B cell (primary cell): ENCODE measurements around the gene GPR176. TPM values are rescaled to one million over a fixed set of nuclear protein-coding genes. Genes with fewer than 3 reads are reported as not detected.

ENCODE experiments used
- ATAC-seq: fragments of 200-7000 bp; cut with Tn5 transposase; one replicate; pipeline ENCODE4 v1.10.0; 2021; ENCODE audit warnings: low read depth, mild to moderate bottlenecking, moderate number of reproducible peaks, moderate library complexity
- CTCF ChIA-PET: fragments of 350-600 bp; sonication (Branson Sonifier 250); formaldehyde crosslinking; loops from one replicate; lab custom pipeline; 2021; ENCODE audit warnings: antibody characterized with exemption, inconsistent platforms; lab: Charles Lee
- POLR2A ChIA-PET: fragments of 350-600 bp; sonication (Branson Sonifier 250); formaldehyde crosslinking; loops from one replicate; lab custom pipeline; 2021; ENCODE audit warnings: antibody characterized with exemption; lab: Charles Lee
- DNase-seq: peaks from one replicate; pipeline ENCODE4 v3.0.0; 2013
- H2AFZ ChIP-seq: 2 replicates; pipeline ENCODE4 v1.6.1; 2012; ENCODE audit warnings: mild to moderate bottlenecking, low read depth, low read length; ENCODE audit not compliant: insufficient read depth, poor library complexity, severe bottlenecking
- H3K27ac ChIP-seq, 2 donors: 1 replicate in 1 of 2; 2 replicates in 1 of 2; pipeline ENCODE4 v1.5.1; 2012 to 2013; ENCODE audit warnings: low read length in 2 of 2, mild to moderate bottlenecking in 2 of 2, moderate library complexity in 1 of 2
- H3K27me3 ChIP-seq, 4 experiments: fragments of 200-600 bp in 1 of 4; sonication (generic) in 1 of 4; replicated peaks in 1 of 4; 1 replicate in 2 of 4; 2 replicates in 2 of 4; pipeline versions ENCODE4 v1.6.1 to v1.7.0; 2013 to 2016; ENCODE audit warnings: low read length in 3 of 4, mild to moderate bottlenecking in 2 of 4, mixed read lengths in 1 of 4, moderate library complexity in 1 of 4; ENCODE audit not compliant: insufficient read depth in 4 of 4, control insufficient read depth in 3 of 4; ENCODE audit errors: control extremely low read depth in 1 of 4
- H3K36me3 ChIP-seq, 2 experiments: replicated peaks in 1 of 2; 1 replicate in 1 of 2; 2 replicates in 1 of 2; pipeline versions ENCODE4 v1.6.1 to v1.7.1; 2013; ENCODE audit warnings: low read length in 1 of 2; ENCODE audit not compliant: insufficient read depth in 2 of 2, control insufficient read depth in 1 of 2; ENCODE audit errors: control extremely low read depth in 1 of 2, extremely low read depth in 1 of 2
- H3K4me1 ChIP-seq, 2 donors: fragments of 200-600 bp in 1 of 2; sonication (generic) in 1 of 2; 1 replicate in 1 of 2; 2 replicates in 1 of 2; pipeline versions ENCODE4 v1.5.1 to v1.6.1; 2013 to 2017; ENCODE audit warnings: low read length in 2 of 2; ENCODE audit not compliant: control insufficient read depth in 2 of 2, insufficient read depth in 2 of 2
- H3K4me2 ChIP-seq: replicated peaks from 2 replicates; pipeline ENCODE3; 2012; ENCODE audit warnings: mild to moderate bottlenecking, low read depth, low read length; ENCODE audit not compliant: poor library complexity, severe bottlenecking
- H3K4me3 ChIP-seq, 5 experiments: fragments of 200-600 bp in 1 of 5; sonication (generic) in 1 of 5; 1 replicate in 3 of 5; 2 replicates in 2 of 5; pipeline versions ENCODE4 v1.5.1 to v1.7.0; 2011 to 2016; ENCODE audit warnings: low read length in 4 of 5, mild to moderate bottlenecking in 4 of 5, low read depth in 2 of 5, control low read depth in 1 of 5, moderate library complexity in 1 of 5; ENCODE audit not compliant: insufficient read depth in 1 of 5; ENCODE audit errors: control extremely low read depth in 1 of 5, extremely low read depth in 1 of 5
- H3K79me2 ChIP-seq: fragments of 200-600 bp; sonication (generic); one replicate; pipeline ENCODE4 v1.6.0; 2016; ENCODE audit warnings: low read length; ENCODE audit not compliant: control insufficient read depth, insufficient read depth
- H3K9ac ChIP-seq: fragments of 200-600 bp; sonication (generic); 2 replicates; pipeline ENCODE4 v1.6.1; 2017; ENCODE audit warnings: mild to moderate bottlenecking, low read length, moderate library complexity
- H3K9me3 ChIP-seq, 3 donors: one replicate each; pipeline versions ENCODE4 v1.6.1 to v1.7.1; 2013; ENCODE audit warnings: low read length in 2 of 3; ENCODE audit not compliant: control insufficient read depth in 2 of 3, insufficient read depth in 1 of 3; ENCODE audit errors: control extremely low read depth in 1 of 3
- H4K20me1 ChIP-seq: 2 replicates; pipeline ENCODE4 v1.6.0; 2012; ENCODE audit warnings: mild to moderate bottlenecking, low read length; ENCODE audit not compliant: insufficient read depth, control insufficient read depth, poor library complexity, severe bottlenecking
- H3K27ac Mint-ChIP-seq: one replicate; pipeline ENCODE4 v1.8.0; 2021; ENCODE audit warnings: mixed read lengths
- H3K27me3 Mint-ChIP-seq: one replicate; pipeline ENCODE4 v1.8.0; 2021; ENCODE audit warnings: mixed read lengths
- H3K4me1 Mint-ChIP-seq: one replicate; pipeline ENCODE4 v1.8.0; 2021; ENCODE audit warnings: mixed read lengths
- H3K4me3 Mint-ChIP-seq: one replicate; pipeline ENCODE4 v1.8.0; 2021; ENCODE audit warnings: mixed read lengths
- H3K9me3 Mint-ChIP-seq: one replicate; pipeline ENCODE4 v1.8.0; 2022; ENCODE audit warnings: mixed read lengths; ENCODE audit not compliant: insufficient read depth
- EZH2 ChIP-seq: IDR thresholded peaks from 2 replicates; pipeline ENCODE4 v1.6.1; 2012; ENCODE audit warnings: borderline replicate concordance, low read depth, mild to moderate bottlenecking, moderate library complexity, low read length; ENCODE audit not compliant: insufficient read depth, poor library complexity, severe bottlenecking
- WGBS: methylation state at CpG from one replicate; pipeline ENCODE4 v1.1.5; 2013; ENCODE audit warnings: missing lambda C conversion rate; ENCODE audit not compliant: insufficient coverage; 5-methylcytosine and 5-hydroxymethylcytosine counted together
- intact Hi-C: fragments of 100-400 bp; cut with micrococcal nuclease; formaldehyde crosslinking; loops from one replicate; pipeline ENCODE4 v1.10.0; 2022
- polyA plus RNA-seq: library from polyadenylated mRNA; depleted of rRNA; stranded (reverse); fragments of >200 nt; gene quantifications from 2 replicates; pipeline ENCODE4 v1.2.3, GENCODE V29; 2012
- total RNA-seq, 2 donors: library from RNA; stranded (reverse); fragments of 120-200 nt in 1 of 2; gene quantifications; 1 replicate in 1 of 2; 2 replicates in 1 of 2; pipeline versions ENCODE4 v1.2.3 to v1.2.4, GENCODE V29; 2013 to 2022
- TF ChIP-seq, protein P1 (sequence below): fragments of 200-600 bp; IDR thresholded peaks from one replicate; pipeline ENCODE4 v1.8.0; 2022; ENCODE audit warnings: antibody characterized with exemption, mild to moderate bottlenecking

The GPR176 gene
- total and polyA plus RNA-seq, 2 donors (not counting 1 experiment from before 2014, with no cell fraction given) = 0.07 to 0.30 TPM

DNA sequence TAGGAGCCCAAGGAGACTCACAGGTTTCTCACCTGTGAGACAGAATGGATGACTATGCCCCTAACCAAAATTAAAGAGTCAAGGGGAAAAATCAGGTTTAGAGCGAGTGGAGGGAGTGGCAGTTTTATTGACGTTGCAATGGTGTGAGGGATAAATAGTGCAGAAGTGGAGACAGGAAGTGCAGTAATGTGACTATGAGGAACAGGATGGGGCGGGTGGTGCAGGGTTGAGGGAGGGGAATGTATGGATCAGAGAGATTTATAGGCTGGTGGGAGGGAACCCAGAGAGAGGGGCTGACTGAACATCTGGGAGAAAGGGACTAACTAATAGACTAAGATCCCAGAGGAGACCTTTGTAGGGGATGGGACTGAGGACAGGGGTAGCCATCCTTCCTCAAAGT is 40.3 kb upstream of the GPR176 start:
- H4K20me1 ChIP-seq = no peaks in the 10 kb centered on the region
- no peaks in the 10 kb centered on the region for H3K4me1 ChIP-seq
- H3K9ac ChIP-seq = no peak overlapping the region
- H3K4me3 ChIP-seq = no peak overlapping the region
- H3K79me2 ChIP-seq = no peaks in the 10 kb centered on the region
- H3K27me3 ChIP-seq = no peaks in the 10 kb centered on the region
- H2AFZ ChIP-seq = no peak overlapping the region
- no peaks in the 10 kb centered on the region for H3K27me3 Mint-ChIP-seq
- H3K4me1 Mint-ChIP-seq = no peaks in the 10 kb centered on the region
- ChIA-PET POLR2A (no interaction called here), CTCF (no interaction called here)
- intact Hi-C loops = no loop called here
- no peak overlapping the region for H3K4me2 ChIP-seq
- no peaks in the 10 kb centered on the region for H3K9me3 ChIP-seq
- WGBS = 89% methylated on average over 3 of the region's 3 CpGs
- no peaks in the 10 kb centered on the region for H3K9me3 Mint-ChIP-seq
- no peak for TF ChIP-seq EZH2
- TF ChIP-seq, protein P1, sequence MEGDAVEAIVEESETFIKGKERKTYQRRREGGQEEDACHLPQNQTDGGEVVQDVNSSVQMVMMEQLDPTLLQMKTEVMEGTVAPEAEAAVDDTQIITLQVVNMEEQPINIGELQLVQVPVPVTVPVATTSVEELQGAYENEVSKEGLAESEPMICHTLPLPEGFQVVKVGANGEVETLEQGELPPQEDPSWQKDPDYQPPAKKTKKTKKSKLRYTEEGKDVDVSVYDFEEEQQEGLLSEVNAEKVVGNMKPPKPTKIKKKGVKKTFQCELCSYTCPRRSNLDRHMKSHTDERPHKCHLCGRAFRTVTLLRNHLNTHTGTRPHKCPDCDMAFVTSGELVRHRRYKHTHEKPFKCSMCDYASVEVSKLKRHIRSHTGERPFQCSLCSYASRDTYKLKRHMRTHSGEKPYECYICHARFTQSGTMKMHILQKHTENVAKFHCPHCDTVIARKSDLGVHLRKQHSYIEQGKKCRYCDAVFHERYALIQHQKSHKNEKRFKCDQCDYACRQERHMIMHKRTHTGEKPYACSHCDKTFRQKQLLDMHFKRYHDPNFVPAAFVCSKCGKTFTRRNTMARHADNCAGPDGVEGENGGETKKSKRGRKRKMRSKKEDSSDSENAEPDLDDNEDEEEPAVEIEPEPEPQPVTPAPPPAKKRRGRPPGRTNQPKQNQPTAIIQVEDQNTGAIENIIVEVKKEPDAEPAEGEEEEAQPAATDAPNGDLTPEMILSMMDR = no peak
- ATAC-seq (no peak), DNase-seq (no peak)
- H3K4me3 Mint-ChIP-seq = no peak overlapping the region
- H3K27ac Mint-ChIP-seq = no peak overlapping the region
- peaks cover 0 to 28% of the 10 kb centered on the region in 2 experiments for H3K36me3 ChIP-seq
- no peak overlapping the region for H3K27ac ChIP-seq

DNA sequence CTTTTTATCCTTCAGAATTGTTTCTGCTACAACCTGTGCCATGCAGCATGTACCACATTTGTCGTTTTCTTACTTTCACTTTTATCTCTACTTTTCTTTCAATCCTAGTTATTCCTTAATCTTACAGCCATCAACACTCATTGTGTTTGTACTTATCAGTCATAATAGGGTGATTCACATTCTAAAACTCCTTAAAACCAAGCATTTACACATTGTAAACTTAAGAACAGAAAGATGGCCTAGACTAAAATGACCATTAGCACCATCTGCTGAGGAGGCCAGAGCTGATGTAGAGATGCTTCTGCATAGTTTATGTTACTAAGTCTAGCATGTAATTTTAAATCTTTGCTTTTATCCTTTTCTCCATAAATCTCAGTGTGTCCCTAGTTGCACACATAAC is 39.3 kb upstream of the GPR176 start:
- ChIA-PET POLR2A (no interaction called here), CTCF (no interaction called here)
- Histone ChIP-seq H4K20me1 (no peaks in the 10 kb centered on the region), H2AFZ (no peak overlapping the region), H3K9ac (no peak overlapping the region), H3K4me1 (no peaks in the 10 kb centered on the region), H3K4me3 (no peak overlapping the region), H3K4me2 (no peak overlapping the region), H3K36me3 (peaks cover 0 to 29% of the 10 kb centered on the region in 2 experiments), H3K79me2 (no peaks in the 10 kb centered on the region), H3K27me3 (no peaks in the 10 kb centered on the region), H3K9me3 (no peaks in the 10 kb centered on the region), H3K27ac (no peak overlapping the region)
- DNase-seq (no peak), ATAC-seq (no peak)
- TF ChIP-seq, protein P1 = no peak
- no peak for TF ChIP-seq EZH2
- intact Hi-C loops = no loop called here
- WGBS = no CpG with 5 or more reads among the region's 1 CpG
- Mint-ChIP-seq H3K27me3 (no peaks in the 10 kb centered on the region), H3K9me3 (no peaks in the 10 kb centered on the region), H3K27ac (no peak overlapping the region), H3K4me1 (no peaks in the 10 kb centered on the region), H3K4me3 (no peak overlapping the region)
